HFF-Myc (cell line): ENCODE measurements around the gene MT1H.
"Not testable (repeated sequence)": the region's sequence is repeated elsewhere in the genome, so short reads cannot be mapped to it uniquely, and the experiment has no call there.

Experiments used
- DNase-seq: peaks from one replicate; pipeline ENCODE4 v3.0.0-alpha.2; 2011; ENCODE audit warnings: low read depth; ENCODE audit errors: extremely low read depth
- H3K4me3 ChIP-seq: replicated peaks from 2 replicates; pipeline ENCODE4 v1.5.1; 2011; ENCODE audit warnings: low read depth, mild to moderate bottlenecking, control low read depth, low read length
- CTCF ChIP-seq: IDR thresholded peaks from 2 replicates; pipeline ENCODE4 v1.5.1; 2012; ENCODE audit warnings: mild to moderate bottlenecking, low read depth, low read length, control low read depth; ENCODE audit errors: missing control alignments

Gene MT1H

GRCh38 chr16:56657555-56658326 is 11.9 kb upstream of the MT1H start, which contains the start of gene MT1F:
Gene MT1F, plus strand, starts transcription at chr16:56657959. Its CDS starts 100 bp downstream, at chr16:56658059.
- TF ChIP-seq CTCF = no peak
- no peak for DNase-seq
- peak within 1 kb of the TSS; percentile 25 for H3K4me3 ChIP-seq

- TF ChIP-seq CTCF = no peak
- no peak overlapping the region for H3K4me3 ChIP-seq
- DNase-seq = no peak
These were observed 11.2 kb upstream of the MT1H start for GRCh38 chr16:56658327-56658875.

GRCh38 chr16:56662357-56663354 is 7.0 kb upstream of the MT1H start:
- no peak for TF ChIP-seq CTCF
- H3K4me3 ChIP-seq = no peak overlapping the region
- DNase-seq = no peak

- TF ChIP-seq CTCF = no peak
- H3K4me3 ChIP-seq = no peak overlapping the region
- DNase-seq = no peak
These were observed 5.1 kb upstream of the MT1H start for GRCh38 chr16:56664506-56664905.

GRCh38 chr16:56665286-56666261 is 4.0 kb upstream of the MT1H start:
- not testable (repeated sequence) for DNase-seq, H3K4me3 ChIP-seq

- no peak for DNase-seq
- TF ChIP-seq CTCF = no peak
- no peak within 1 kb of the TSS for H3K4me3 ChIP-seq
These were observed 1.7 kb upstream of the MT1H start, which contains the start of gene MT1G for GRCh38 chr16:56667581-56668571. Gene MT1G, minus strand, starts transcription at chr16:56668065. Its CDS starts 72 bp downstream, at chr16:56667993.
